DOHH2 (cell line): ENCODE measurements around the gene MBD1.

ENCODE experiments used
- H3F3A ChIP-seq: fragments of 200-600 bp; sonication (generic), shearing (Covaris generic); 2 replicates; pipeline ENCODE4 v1.6.0; 2016; ENCODE audit warnings: antibody characterized with exemption, mild to moderate bottlenecking; ENCODE audit not compliant: control insufficient read depth, insufficient read depth
- H3K27ac ChIP-seq: fragments of 200-600 bp; sonication (generic); 2 replicates; pipeline ENCODE4 v1.5.1; 2014; ENCODE audit warnings: low read depth, mild to moderate bottlenecking, low read length, moderate library complexity
- H3K27me3 ChIP-seq: fragments of 200-600 bp; sonication (generic); 2 replicates; pipeline ENCODE4 v1.6.1; 2014; ENCODE audit warnings: mild to moderate bottlenecking, low read length, mixed read lengths; ENCODE audit not compliant: control insufficient read depth
- H3K36me3 ChIP-seq: fragments of 200-600 bp; sonication (generic); 2 replicates; pipeline ENCODE4 v1.6.1; 2014; ENCODE audit warnings: mild to moderate bottlenecking, low read length, moderate library complexity, mixed read lengths; ENCODE audit not compliant: control insufficient read depth
- H3K4me1 ChIP-seq: fragments of 200-600 bp; sonication (generic); 2 replicates; pipeline ENCODE4 v1.6.1; 2014; ENCODE audit warnings: mild to moderate bottlenecking, low read length, mixed read lengths; ENCODE audit not compliant: control insufficient read depth
- H3K4me2 ChIP-seq: fragments of 200-600 bp; sonication (generic); 2 replicates; pipeline ENCODE4 v1.6.0; 2014; ENCODE audit warnings: mild to moderate bottlenecking, low read length, moderate library complexity
- H3K4me3 ChIP-seq: fragments of 200-600 bp; sonication (generic); 2 replicates; pipeline ENCODE4 v1.5.1; 2014; ENCODE audit warnings: mild to moderate bottlenecking, low read length, mixed read lengths
- H3K79me2 ChIP-seq: fragments of 200-600 bp; sonication (generic); 2 replicates; pipeline ENCODE4 v1.6.1; 2014; ENCODE audit warnings: mild to moderate bottlenecking, low read length, mixed read lengths; ENCODE audit not compliant: control insufficient read depth
- H3K9me2 ChIP-seq: fragments of 200-600 bp; sonication (generic); replicated peaks from 2 replicates; pipeline ENCODE4 v1.6.1; 2014; ENCODE audit warnings: mild to moderate bottlenecking, low read length, mixed read lengths; ENCODE audit not compliant: control insufficient read depth
- H3K9me3 ChIP-seq: fragments of 200-600 bp; sonication (generic); 2 replicates; pipeline ENCODE4 v1.6.1; 2014; ENCODE audit warnings: antibody characterized with exemption, low read length, mixed read lengths; ENCODE audit not compliant: control insufficient read depth, insufficient read depth
- H4K20me1 ChIP-seq: fragments of 200-600 bp; sonication (generic); 2 replicates; pipeline ENCODE4 v1.6.0; 2014; ENCODE audit warnings: low read depth, mild to moderate bottlenecking, antibody characterized with exemption, low read length, moderate library complexity; ENCODE audit not compliant: control insufficient read depth, insufficient read depth
- EZH2phosphoT487 ChIP-seq: fragments of 200-600 bp; sonication (generic); IDR thresholded peaks from 2 replicates; pipeline ENCODE4 v1.6.1; 2017; ENCODE audit warnings: borderline replicate concordance, mild to moderate bottlenecking, antibody characterized with exemption, low read length, moderate library complexity, mixed read lengths
- TF ChIP-seq, protein P1 (sequence below): fragments of 200-600 bp; sonication (generic); IDR thresholded peaks from one replicate; pipeline ENCODE4 v1.5.1; 2014; ENCODE audit warnings: antibody characterized with exemption, mild to moderate bottlenecking, low read depth, low read length; ENCODE audit not compliant: poor library complexity, severe bottlenecking

Gene MBD1, protein sequence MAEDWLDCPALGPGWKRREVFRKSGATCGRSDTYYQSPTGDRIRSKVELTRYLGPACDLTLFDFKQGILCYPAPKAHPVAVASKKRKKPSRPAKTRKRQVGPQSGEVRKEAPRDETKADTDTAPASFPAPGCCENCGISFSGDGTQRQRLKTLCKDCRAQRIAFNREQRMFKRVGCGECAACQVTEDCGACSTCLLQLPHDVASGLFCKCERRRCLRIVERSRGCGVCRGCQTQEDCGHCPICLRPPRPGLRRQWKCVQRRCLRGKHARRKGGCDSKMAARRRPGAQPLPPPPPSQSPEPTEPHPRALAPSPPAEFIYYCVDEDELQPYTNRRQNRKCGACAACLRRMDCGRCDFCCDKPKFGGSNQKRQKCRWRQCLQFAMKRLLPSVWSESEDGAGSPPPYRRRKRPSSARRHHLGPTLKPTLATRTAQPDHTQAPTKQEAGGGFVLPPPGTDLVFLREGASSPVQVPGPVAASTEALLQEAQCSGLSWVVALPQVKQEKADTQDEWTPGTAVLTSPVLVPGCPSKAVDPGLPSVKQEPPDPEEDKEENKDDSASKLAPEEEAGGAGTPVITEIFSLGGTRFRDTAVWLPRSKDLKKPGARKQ

DNA sequence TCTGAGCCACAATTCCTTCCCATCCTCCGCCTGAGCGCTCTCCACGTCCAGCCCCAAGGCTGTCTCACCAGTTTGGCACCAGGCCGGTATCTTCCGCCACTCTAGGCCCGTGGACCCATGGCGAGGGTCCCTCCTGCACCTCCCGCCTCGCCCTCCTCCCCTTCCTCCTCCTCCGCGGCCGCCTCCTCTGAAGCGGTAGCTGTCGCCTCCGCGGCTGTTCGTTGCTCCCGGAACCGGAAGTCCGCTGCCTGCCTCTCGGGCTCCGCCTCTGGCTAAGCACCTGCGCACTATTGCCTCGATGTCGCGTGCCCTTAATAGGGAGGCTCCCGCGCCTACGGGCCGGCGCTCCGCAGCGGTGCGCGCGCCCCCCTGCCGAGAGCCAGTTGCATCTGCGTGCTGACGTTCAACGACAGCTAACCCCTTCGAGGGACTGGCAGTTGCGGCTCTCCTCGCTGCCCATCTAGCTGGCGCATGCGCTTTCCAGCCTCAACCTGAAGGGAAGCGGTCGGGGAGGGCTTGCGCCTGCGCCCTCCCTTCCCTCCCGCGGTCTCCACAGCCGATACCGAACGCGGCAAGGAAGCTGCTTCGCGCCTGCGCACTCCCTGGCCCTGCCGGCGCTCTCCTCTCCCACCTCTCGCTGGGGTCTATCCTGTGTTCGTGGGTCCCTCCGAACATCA is at the start of gene MBD1:
Gene MBD1, minus strand, starts transcription at position 229 of the 677 bp plus-strand sequence. CDS start 1,531 bp downstream, outside the sequence.
- Histone ChIP-seq H3K36me3 (peaks cover 88% of the 10 kb centered on the region), H3F3A (no peaks in the 10 kb centered on the region), H3K9me2 (no peaks in the 10 kb centered on the region), H4K20me1 (peaks cover 18% of the 10 kb centered on the region; the same call in 1 of the 2 replicates), H3K27me3 (no peaks in the 10 kb centered on the region), H3K4me3 (peak within 1 kb of the TSS; percentile 98), H3K4me2 (peak within 1 kb of the TSS; percentile 95), H3K9me3 (no peaks in the 10 kb centered on the region), H3K27ac (peak within 1 kb of the TSS; percentile 77), H3K4me1 (peaks cover 34% of the 10 kb centered on the region), H3K79me2 (peaks cover 53% of the 10 kb centered on the region)
- TF ChIP-seq, protein P1, sequence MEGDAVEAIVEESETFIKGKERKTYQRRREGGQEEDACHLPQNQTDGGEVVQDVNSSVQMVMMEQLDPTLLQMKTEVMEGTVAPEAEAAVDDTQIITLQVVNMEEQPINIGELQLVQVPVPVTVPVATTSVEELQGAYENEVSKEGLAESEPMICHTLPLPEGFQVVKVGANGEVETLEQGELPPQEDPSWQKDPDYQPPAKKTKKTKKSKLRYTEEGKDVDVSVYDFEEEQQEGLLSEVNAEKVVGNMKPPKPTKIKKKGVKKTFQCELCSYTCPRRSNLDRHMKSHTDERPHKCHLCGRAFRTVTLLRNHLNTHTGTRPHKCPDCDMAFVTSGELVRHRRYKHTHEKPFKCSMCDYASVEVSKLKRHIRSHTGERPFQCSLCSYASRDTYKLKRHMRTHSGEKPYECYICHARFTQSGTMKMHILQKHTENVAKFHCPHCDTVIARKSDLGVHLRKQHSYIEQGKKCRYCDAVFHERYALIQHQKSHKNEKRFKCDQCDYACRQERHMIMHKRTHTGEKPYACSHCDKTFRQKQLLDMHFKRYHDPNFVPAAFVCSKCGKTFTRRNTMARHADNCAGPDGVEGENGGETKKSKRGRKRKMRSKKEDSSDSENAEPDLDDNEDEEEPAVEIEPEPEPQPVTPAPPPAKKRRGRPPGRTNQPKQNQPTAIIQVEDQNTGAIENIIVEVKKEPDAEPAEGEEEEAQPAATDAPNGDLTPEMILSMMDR, result no peak
- TF ChIP-seq EZH2phosphoT487, result no peak

DNA sequence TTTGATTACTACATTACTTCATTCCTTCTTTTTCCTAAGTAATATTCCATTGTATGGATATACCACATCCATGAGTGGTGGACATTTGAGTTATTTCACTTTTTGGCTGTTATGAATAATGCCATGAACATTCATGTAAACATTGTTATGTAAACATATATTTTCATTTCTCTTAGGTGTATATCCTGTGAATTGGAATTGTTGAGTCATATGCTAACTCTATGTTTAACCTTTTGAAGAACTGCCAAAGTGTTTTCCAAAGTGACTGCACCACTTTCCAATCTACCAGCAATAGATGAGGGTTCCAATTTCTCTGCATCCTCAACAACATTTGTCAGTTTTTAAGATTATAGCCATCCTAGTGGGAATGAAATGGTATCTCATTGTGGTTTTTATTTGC is 48.9 kb upstream of the MBD1 start:
- H3K36me3 ChIP-seq, result no peaks in the 10 kb centered on the region
- peaks cover 29% of the 10 kb centered on the region for H3K4me1 ChIP-seq
- H3K9me2 ChIP-seq, result no peaks in the 10 kb centered on the region
- no peaks in the 10 kb centered on the region for H3F3A ChIP-seq
- no peak overlapping the region for H3K27ac ChIP-seq
- no peaks in the 10 kb centered on the region for H3K79me2 ChIP-seq
- TF ChIP-seq, protein P1, result no peak
- TF ChIP-seq EZH2phosphoT487, result no peak
- peaks cover 4% of the 10 kb centered on the region; the same call in 1 of the 2 replicates for H3K9me3 ChIP-seq
- H4K20me1 ChIP-seq, result no peaks in the 10 kb centered on the region
- H3K27me3 ChIP-seq, result peaks cover 6% of the 10 kb centered on the region; the same call in 1 of the 2 replicates
- H3K4me3 ChIP-seq, result no peak overlapping the region
- H3K4me2 ChIP-seq, result no peak overlapping the region

DNA sequence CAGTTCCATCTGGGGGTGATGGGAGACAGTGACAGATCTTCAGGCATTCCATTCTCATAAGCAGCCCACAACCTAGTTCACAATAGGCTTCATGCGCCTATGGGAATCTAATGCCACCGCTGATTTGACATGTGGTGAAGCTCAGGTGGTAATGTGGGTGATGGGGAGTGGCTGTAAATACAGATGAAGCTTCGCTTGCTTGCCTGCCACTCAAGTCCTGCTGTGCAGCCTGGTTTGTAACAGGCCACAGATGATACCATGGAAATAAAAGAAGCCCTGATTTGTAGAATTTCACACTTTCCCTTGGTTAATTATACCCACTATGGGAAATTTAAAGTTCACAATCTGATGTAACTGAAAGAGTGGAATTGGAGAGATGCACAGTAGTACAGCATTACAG is 46.7 kb upstream of the MBD1 start:
- peaks cover 6% of the 10 kb centered on the region; the same call in 1 of the 2 replicates for H3K27me3 ChIP-seq
- H3K4me2 ChIP-seq, result no peak overlapping the region
- no peaks in the 10 kb centered on the region for H4K20me1 ChIP-seq
- H3K4me3 ChIP-seq, result no peak overlapping the region
- H3K79me2 ChIP-seq, result no peaks in the 10 kb centered on the region
- H3K9me2 ChIP-seq, result no peaks in the 10 kb centered on the region
- no peaks in the 10 kb centered on the region for H3K36me3 ChIP-seq
- H3F3A ChIP-seq, result no peaks in the 10 kb centered on the region
- H3K4me1 ChIP-seq, result peaks cover 8% of the 10 kb centered on the region
- H3K9me3 ChIP-seq, result peaks cover 4% of the 10 kb centered on the region; the same call in 1 of the 2 replicates
- H3K27ac ChIP-seq, result no peak overlapping the region
- TF ChIP-seq, protein P1, result no peak
- TF ChIP-seq EZH2phosphoT487, result no peak
